Muscle of back (tissue), 13 donors: ENCODE measurements around the gene FNDC11. TPM values are rescaled to one million over a fixed set of nuclear protein-coding genes. Genes with fewer than 3 reads are reported as not detected.
"Not testable (repeated sequence)": the region's sequence is repeated elsewhere in the genome, so short reads cannot be mapped to it uniquely, and the experiment has no call there.

Experiments used
- DNase-seq, 3 donors: peaks; one replicate each; pipeline versions ENCODE4 v3.0.0 to v3.0.0-alpha.2; 2013
- long read RNA-seq, 9 donors: transcript quantifications; one replicate each; lab custom pipeline, GENCODE V29; 2026
- polyA plus RNA-seq, 10 donors: library from polyadenylated mRNA; unstranded; fragments of 120-200 nt; gene quantifications; one replicate each; pipeline ENCODE4 v1.2.1, GENCODE V29; 2013; ENCODE audit not compliant: insufficient read length in 10 of 10

FNDC11 gene
- polyA plus RNA-seq = under 1 TPM in 7 of 10 donors, not detected in 3; 0.12 to 0.36 (median 0.24) TPM
- long read RNA-seq, donor 1 = 0 reads
- long read RNA-seq, donor 2 = 0 reads
- long read RNA-seq, donor 3 = 0 reads
- long read RNA-seq, donor 4 = 0 reads
- long read RNA-seq, donor 5 = 0 reads
- long read RNA-seq, donor 6 = 0 reads
- long read RNA-seq, donor 7 = 0 reads
- long read RNA-seq, donor 8, partial matches to known transcripts = 0 of 1 reads
- long read RNA-seq, donor 8, other reads (novel, unspliced or antisense) = 0 of 1 reads
- long read RNA-seq, donor 9 = 0 reads

DNA sequence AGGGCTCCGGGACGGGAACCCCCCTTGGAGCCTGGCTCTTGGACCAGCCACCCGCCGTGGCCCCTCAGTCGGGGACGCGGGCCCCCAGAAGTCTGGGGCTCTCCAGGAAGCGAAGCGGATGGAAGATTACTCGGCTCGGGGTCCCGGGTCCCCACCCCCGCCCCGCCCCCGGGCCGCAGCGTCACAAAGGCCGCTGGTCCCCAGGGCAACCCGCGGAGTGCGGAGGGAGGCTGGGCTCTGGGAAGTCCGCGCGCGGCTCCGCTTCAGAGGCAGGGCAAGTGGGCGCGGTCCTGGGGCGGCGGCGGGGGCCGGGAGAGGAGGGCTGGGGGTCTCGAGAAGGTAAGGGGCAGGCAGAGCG lies at the start of gene FNDC11:
FNDC11 (plus strand) TSS at position 227 of the 358 bp plus-strand sequence. CDS start 1,505 bp downstream, outside the sequence.
- DNase-seq = peak in 1 of 3 donors; percentile 57

DNA sequence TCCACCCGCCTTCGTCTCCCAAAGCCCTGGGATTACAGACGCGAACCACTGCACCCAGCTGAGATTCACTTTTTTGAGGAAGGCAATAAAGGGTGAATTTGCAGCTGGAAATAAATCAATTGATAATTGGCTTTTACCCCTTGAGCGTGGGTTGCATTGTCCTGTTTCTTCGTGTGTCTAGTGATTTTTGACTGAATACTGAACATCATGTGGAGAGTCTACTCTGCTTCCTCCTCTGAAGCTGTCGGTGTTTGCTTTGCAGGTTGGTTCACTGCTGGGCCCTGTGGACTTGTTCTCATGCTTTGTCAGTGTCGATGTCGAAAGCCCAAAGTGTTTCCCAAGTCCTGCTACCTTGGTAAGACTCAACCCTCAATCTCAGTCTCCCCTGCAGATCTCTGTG lies 49.3 kb upstream of the FNDC11 start:
- DNase-seq = no peak

GRCh38 chr20:63505281-63505680 lies 48.7 kb upstream of the FNDC11 start:
- no peak for DNase-seq

GRCh38 chr20:63505723-63506122 lies 48.2 kb upstream of the FNDC11 start:
- no peak for DNase-seq

DNA sequence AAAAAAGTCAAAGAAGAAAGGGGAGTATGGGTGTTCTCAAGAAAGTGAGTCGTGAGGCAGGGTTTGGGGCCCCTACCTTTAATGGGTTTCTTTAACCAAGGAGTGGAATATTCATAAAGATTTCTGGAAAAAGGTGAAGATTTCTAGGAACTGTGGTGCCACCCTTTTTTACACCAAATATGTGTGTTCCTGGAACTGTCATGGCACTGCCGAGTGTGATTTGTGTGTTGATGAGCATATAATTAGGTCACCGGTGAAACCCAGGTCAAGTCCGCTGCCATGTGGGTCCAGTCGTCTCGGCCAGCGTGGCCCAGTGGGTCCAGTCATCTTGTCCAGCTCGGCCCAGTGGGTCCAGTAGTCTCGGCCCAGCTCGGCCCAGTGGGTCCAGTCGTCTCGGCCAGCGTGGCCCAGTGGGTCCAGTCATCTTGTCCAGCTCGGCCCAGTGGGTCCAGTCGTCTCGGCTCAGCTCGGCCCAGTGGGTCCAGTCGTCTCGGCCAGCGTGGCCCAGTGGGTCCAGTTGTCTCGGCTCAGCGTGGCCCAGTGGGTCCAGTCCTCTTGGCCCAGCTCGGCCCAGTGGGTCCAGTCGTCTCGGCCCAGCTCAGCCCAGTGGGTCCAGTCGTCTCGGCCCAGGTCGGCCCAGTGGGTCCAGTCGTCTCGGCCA lies 46.7 kb upstream of the FNDC11 start:
- DNase-seq = no peak

- DNase-seq = no peak
These were observed 45.7 kb upstream of the FNDC11 start for GRCh38 chr20:63508072-63508768.

DNA sequence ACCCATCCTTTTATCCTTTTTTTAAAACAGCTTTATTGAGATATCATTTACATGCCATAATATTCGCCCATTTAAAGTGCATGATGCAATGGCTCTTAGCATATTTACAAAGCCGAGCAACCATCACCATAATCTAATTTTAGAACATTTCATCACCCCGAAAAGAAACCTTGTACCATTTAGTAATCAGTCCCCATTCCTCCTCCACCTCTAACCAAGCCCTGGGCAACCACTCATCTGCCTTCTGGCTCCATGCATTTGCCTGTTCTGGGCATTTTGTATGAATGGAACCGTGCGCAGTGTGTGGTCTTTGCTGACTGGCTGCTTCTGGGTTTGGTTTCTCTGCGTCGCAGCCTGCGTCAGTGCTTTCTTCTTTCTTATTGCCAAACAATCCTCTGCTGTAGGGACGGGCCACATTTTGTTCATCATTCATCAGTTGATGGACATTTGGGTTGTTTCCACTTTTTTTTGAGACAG lies 44.8 kb upstream of the FNDC11 start:
- DNase-seq = no peak

DNA sequence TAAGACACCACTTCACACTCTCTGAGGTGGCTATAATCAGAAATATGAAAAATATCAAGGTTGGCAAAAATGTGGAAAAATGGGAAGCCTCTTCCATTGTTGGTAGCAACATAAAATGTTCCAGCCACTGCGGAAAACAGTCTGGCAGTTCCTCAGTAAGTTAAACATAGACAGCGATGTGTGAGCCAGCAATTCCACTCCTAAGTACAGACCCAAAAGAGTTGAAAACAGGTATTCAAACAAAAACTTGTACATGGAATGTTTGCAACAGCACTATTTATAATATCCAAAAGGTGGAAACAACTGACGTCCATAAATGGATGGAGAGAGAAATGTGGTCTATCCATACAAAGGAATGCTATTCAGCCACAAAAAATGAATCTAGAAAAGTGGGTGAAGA lies 40.8 kb upstream of the FNDC11 start:
- DNase-seq = no peak

DNA sequence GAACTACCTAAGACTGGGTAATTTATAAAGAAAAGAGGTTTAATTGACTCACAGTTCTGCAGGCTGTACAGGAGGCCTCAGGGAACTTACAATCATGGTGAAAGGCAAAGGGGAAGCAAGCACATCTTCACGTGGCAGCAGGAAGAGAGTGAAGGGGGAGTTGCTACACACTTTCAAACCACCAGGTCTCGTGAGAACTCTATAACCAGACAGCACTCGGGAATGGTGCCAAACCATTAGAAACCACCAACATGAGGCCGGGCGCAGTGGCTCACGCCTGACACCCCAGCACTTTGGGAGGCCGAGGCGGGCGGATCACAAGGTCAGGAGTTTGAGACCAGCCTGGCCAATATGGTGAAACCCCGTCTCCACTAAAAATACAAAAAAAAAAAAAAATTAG lies 39.4 kb upstream of the FNDC11 start:
- DNase-seq = not testable (repeated sequence)

DNA sequence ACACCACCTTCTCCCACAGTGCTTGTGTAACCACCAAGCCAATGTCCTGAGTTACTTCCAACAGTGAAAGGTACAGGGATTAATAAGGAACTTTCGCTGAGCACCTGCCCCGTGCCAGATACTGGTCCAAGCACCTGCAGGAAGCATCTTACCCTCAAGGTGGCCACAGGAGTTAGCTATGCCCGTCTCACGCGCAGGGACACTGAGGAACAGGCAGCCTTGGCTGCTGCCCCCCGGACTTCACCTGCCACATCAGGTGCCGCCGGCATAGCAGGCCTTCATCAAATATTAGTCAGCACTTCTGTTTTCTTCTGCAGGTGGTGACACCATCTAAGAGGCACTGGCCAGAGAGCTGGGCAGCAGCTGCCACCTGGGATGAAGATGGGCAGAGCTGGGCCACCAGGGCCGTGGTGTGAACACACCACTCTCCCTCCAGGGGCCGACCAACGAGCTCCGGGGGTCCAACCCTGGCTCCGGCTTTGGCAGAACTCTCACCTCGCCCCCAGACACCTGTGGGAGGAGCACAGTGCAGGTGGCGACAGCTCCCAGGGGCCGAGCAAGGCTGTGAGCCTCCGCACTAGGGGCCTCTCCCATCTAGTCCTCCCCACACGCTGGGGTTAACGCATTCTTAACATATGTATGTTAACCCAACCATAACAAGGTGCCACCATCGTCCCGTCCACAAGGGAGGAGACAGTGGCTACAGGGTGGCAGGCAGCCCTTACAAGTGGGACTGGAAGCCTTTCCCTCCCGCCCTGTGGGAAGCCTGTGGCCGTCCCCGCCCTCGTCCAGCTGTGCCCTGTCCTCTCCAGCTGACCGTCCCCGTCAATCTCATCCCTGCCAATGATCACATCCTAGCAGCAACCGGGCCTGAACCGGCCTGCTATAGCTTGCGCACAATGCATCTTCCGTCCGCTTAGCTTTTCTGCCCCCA lies 36.3 kb upstream of the FNDC11 start:
- no peak for DNase-seq

DNA sequence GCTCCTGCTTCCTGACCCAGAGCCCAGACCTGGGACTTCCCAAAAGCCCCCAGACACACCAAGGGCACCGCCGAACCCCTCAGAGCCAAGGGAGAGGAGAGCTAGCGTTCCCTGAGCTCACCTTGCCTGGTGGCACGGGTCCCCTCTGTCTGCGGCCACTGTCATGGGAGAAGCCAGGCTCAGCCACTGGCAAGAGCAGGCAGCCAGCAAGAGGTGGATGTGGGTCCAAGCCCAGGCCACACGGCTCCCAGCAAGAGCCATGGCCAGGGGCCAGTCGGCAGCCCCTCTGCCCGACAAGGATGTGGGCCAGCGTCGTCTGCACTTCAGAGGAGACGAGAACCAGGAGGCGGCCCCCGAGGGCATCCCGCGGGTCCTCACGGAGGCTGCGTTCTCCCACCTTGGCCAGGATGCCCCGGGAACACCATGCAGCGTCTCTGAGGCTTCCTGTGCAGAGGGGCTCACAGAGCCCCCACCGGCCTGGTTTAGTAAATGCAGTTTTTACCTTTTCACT lies 35.6 kb upstream of the FNDC11 start:
- DNase-seq = no peak

DNA sequence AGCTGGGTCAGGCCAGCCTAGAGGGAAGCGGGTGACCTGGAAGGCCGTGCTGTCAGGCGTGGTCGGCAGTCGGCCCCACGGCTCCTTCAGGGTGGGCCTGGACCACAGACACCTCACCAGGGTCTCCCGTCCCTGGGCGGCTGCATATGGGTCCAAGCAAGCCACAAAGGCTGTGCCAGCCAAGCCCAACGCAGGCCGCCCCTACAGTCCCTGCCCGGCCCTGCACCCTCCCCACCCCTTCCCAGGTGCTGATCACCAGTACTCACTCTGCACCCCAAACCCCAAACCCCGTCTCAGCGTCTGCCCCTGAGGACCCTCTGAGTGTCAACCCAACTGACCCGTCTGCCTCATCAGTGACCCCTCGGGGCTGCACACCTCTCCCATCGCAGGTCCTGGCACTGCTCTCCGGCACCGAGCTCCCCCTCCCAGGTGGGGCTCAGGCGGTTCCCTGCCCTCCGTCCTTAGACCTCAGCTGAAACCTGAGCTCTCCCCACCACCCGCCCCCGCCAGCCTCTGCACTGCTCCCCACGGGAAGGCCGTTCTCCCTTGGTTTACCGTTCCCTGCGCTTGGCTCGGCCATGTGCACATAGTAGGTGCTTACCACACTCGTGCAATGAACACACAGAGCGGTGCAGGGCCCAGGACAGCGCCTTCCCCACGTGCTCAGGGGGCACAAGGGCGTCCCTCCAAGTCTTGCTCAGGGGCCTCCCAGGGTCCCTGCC lies 34.9 kb upstream of the FNDC11 start:
- peak in 1 of 3 donors; percentile 10 for DNase-seq

GRCh38 chr20:63519668-63520503 lies 34.1 kb upstream of the FNDC11 start:
- DNase-seq = peak in 1 of 3 donors; percentile 55

GRCh38 chr20:63520504-63520933 lies 33.4 kb upstream of the FNDC11 start, which contains the start of gene PPDPF:
Gene PPDPF (plus strand): TSS chr20:63520765. CDS start chr20:63521309, 544 bp downstream.
- peak; percentile 85 to 95 (median 92) for DNase-seq

- DNase-seq = peak; percentile 74 to 92 (median 84)
These were observed 32.9 kb upstream of the FNDC11 start for GRCh38 chr20:63520934-63521601.

GRCh38 chr20:63521602-63522001 lies 32.4 kb upstream of the FNDC11 start:
- no peak for DNase-seq

DNA sequence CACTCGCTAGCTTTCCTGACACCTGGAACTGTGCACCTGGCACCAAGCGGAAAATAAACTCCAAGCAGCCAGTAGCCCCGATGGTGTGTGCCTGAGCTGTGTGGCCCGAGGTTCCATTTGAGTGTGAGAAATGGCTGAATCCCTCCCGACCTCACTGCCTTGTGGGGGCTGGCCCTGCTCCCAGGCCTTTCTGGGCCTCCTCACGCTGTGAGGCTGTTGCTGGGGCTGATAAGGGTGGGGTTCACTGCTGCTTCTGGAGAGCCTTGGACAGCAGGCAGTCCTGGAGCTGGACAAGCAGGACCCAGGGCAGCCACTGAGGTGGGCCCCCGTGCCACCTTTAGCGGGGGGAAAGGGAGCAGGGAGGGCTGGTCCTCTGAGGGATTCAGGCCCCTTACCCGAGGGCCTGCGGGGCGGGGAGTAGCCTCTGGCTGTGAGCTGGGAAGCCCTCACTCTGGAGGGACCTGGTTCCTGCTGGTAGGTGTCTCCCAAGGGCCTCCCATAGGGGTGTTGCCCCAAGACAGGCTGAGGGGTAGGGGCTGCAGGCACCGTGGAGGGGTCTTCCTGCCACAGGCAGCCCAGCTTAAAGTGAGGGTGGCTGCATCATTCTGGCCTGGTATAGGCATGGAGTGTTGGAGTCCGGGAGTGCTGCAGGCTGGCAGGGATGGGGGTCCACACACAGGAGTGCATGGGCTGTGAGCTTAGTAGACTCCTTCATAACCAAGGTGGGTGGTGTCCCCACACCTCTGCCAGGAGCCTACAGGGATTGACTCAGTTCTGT lies 31.7 kb upstream of the FNDC11 start:
- DNase-seq = no peak

DNA sequence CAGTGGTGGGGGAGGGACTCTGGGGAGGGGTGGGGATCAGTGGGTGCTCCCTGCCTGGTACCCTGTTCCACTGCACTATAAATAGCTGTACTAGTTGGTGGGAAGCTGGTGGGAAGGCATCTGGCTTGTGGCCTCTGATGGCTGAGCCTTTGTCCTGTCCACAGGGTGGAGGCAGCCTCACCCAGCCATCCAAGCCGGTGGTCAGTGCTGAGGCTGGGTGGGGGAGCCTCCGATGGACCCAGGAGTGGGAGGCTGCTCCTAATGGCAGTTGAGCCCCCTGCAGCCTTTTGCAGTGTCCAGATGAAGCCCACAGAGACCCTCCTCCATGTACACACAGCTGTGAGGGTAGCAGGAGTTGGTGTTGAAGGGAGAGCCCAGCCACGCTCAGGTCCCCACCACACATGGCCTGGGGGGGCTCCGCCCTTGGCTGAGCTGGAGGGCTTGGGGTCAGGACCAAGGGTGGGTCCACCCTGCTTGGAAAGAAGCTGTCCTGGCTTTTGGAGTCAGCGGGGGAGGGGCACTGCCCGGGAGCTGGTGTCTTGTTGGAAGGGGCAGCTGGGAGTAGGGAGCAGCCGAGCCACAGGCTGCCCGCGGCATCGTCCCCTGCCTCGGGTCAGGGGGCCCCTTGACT lies 30.9 kb upstream of the FNDC11 start:
- no peak for DNase-seq
